Adrenal gland (tissue), 5 donors: ENCODE results near the gene FGF23.

Experiments used
- CTCF ChIP-seq, 6 experiments: fragments of 450-650 bp in 4 of 6; fragments of 200-600 bp in 2 of 6; sonication (generic) in 1 of 6; IDR thresholded peaks; 1 replicate in 5 of 6; 2 replicates in 1 of 6; pipeline versions ENCODE4 v1.5.1 to v1.8.0; 2016 to 2021; ENCODE audit warnings: antibody characterized with exemption in 6 of 6, mild to moderate bottlenecking in 2 of 6, moderate library complexity in 1 of 6
- POLR2A ChIP-seq, 2 donors: fragments of 450-650 bp; IDR thresholded peaks; one replicate each; pipeline ENCODE4 v1.6.1; 2017; ENCODE audit warnings: antibody characterized with exemption in 2 of 2, mild to moderate bottlenecking in 2 of 2, moderate library complexity in 1 of 2
- donor health status: DM: no; HTN: no; CAD: no.

- TF ChIP-seq CTCF (IDR thresholded peaks at IDR 0.05) (no peak), POLR2A (IDR thresholded peaks at IDR 0.05) (no peak)
These were observed 32.6 kb downstream of the FGF23 start for GRCh38 chr12:4346931-4347330.
